ENCODE results near the gene LNX2. TPM values are rescaled to one million over a fixed set of nuclear protein-coding genes. Genes with fewer than 3 reads are reported as not detected.
A peak's percentile ranks its signal among the peaks of the same experiment; 100 is the strongest.

LNX2 gene
- total RNA-seq (2014; rRNA removed; shearing (Covaris generic)) = 7.0 and 8.5 TPM in 2 replicates

DNA sequence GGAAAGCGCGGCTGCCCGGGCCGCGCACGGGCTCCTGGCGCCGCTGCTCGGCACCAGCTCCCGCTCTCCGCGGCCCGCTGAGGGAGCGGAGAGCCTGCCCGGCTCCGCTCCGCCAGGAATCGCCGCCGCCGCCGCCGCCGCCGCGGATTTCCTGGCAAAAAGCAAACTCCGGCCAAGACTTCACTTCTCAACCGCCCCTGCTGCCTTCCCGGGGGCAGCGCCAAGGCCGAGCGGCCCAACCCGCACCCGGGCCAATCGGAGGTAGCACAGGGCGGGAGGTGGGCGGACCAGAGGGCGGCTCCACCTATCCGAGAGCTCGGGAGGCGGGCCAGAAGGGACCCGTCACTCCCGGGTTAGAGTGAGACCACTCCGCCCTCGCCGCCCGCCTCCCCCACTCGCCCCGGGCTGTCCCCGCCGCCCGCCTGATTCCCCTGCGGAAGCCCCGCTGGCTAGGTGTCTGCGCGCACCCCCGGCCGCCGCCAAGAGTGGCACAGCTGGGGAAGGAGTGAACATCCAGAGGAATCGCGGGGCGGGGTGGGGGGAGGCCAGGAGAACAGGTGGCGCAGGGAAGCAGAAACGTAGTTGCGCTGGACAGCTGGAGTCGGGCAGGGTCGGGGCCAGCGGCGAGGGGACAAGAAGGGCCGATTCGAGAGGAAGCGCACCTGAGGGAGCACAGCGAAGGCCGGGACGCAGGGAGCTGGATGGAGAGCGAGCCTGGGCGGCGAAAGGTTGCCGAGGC, at the start of gene LNX2:
LNX2 (minus strand) TSS at position 153 of the 739 bp plus-strand sequence. CDS start 38,826 bp downstream, outside the sequence.
- peak; percentile 89 for DNase-seq (ENCODE audit: low spot score)

DNA sequence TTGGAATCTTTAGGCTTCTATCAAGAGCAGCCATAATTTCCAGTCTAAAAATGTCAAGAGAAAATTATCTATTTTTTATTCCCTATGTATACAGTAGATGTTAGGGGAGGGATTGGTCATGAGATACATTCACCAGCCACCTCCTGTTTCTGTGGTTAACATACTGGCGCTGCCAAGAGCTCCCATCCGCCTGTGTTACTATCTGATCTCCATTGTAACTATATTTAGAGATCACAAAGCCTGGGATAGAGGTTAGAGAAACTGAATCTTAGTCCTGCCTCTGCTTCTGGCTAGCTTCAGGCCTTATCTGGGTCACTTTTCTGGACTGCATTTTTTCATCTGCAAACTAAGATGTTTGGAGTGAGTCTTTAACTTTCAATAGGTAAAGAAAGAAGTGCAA, 47.6 kb upstream of the LNX2 start:
- DNase-seq (ENCODE audit: low spot score) = peak; percentile 58

- DNase-seq (ENCODE audit: low spot score) = no peak
These were observed 46.6 kb upstream of the LNX2 start for GRCh38 chr13:27666951-27667350.

GRCh38 chr13:27665761-27666160, 45.4 kb upstream of the LNX2 start:
- DNase-seq (ENCODE audit: low spot score) = no peak

GRCh38 chr13:27665333-27665732, 45.0 kb upstream of the LNX2 start:
- no peak for DNase-seq (ENCODE audit: low spot score)

GRCh38 chr13:27663947-27664346, 43.6 kb upstream of the LNX2 start:
- DNase-seq (ENCODE audit: low spot score) = no peak

- no peak for DNase-seq (ENCODE audit: low spot score)
These were observed 42.6 kb upstream of the LNX2 start for GRCh38 chr13:27662738-27663470.

GRCh38 chr13:27661017-27661416, 40.7 kb upstream of the LNX2 start:
- no peak for DNase-seq (ENCODE audit: low spot score)

- no peak for DNase-seq (ENCODE audit: low spot score)
These were observed 40.2 kb upstream of the LNX2 start for GRCh38 chr13:27660511-27660910.

DNA sequence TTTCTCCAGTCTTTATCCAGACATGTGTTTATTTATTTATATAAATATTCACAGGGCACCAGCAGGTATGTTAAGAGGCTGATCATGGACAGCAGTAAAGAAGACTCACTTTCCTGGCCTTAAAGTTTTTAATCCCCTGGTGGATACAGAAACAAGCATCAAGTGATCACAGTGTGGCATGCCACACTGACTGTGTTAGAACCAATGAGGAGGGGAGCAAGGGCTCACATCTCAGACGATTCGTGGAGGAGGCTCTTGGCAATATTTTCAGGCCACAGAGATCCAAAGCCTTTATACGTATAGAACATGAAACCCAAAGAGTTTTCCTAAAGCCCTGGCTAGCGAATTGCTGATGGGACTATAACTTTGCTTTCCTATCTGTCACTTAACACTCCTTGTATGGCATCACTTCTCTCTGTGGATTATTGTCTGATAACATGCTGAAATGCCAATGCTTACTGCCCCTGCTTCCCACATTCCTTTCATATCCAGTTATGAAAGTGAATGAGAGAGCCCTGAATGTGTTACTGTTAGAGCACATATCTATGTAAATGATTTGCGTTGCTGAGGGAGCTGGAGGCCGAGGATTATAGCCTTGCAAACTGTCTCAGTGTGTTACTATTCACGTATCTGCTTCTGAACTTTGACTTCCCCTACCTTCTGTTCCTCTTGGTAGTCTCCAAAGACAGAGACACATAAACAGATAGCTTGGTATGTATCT, 39.0 kb upstream of the LNX2 start:
- DNase-seq (ENCODE audit: low spot score) = no peak

- peak; percentile 38 for DNase-seq (ENCODE audit: low spot score)
These were observed 38.2 kb upstream of the LNX2 start for GRCh38 chr13:27658546-27658945.

- no peak for DNase-seq (ENCODE audit: low spot score)
These were observed 37.4 kb upstream of the LNX2 start for GRCh38 chr13:27657724-27658123.

- DNase-seq (ENCODE audit: low spot score) = no peak
These were observed 34.5 kb upstream of the LNX2 start for GRCh38 chr13:27654816-27655215.

DNA sequence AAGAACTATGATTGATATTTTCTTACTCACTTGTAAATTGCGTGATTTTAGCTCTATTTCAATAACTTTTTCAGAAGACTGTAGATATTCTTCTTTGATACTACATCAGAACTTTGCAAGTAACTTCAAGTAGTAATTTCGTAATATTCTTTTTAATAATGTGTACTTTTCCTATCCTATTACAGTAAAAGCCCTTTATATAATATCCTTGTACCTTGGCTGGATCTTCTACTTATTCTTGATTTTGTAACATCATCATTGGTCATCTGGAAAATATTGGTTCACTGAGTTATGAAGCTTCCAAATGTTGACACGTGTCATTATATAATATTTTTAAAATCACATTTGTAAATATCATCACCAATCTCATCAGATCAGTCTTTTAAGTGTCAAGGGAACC, 33.7 kb upstream of the LNX2 start:
- DNase-seq (ENCODE audit: low spot score) = no peak

DNA sequence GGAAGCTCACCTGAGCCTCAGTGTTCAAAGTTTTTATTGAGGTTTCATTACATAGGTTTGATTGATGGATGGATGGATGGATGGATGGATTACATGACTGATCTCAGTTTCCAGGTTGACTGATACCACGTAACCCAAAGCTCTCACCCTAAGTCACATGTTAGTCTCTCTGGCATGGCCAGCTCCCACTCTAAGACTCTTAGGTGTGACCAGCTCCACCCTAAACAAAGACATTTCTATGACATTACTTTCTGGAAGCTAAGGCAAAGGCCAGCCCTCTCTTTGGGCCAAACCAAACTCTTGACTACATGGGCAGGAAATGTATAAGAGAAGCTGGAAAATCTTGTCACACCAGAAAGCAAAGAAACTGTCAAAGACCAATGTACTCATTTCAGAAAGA, 30.0 kb upstream of the LNX2 start:
- no peak for DNase-seq (ENCODE audit: low spot score)

GRCh38 chr13:27644302-27644701, 24.0 kb upstream of the LNX2 start:
- DNase-seq (ENCODE audit: low spot score) = no peak

GRCh38 chr13:27643334-27644132, 23.2 kb upstream of the LNX2 start:
- DNase-seq (ENCODE audit: low spot score) = no peak

DNA sequence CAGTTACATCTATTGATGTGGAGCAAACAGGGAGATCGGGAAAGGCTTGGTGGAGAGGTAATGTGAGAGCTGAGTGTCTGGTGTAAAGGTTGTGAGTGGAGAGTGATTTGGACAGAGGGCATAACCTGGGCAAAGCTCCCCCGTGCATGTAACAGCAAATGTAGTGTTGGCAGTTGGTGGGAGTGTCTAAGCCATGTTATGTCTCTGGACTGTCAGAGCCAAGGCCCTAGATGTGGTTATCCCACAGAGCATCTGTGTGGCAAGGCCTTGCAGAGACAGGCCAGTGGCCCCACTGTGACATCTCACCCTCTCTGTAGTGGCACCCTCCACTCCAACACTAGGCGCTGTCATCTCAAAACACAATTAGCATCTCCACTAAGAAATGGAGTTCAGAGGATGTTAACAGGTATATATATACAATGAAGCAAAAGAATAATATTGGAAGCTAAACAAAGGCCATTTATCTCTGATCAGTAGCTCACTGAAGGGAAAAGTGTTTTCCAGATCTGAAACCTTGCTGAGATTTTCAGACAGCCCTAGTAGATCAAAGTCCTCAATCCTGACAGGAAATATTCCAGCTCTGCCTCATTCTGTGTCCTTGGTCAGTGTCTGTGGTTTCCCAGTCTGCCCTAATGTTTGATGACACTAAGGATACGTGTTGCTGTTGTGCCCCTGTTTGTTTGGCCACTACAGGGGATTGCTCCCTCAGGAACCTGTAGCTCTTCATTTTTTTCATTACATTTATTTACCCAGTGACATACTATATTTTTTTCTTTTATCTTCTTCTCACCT, 21.6 kb upstream of the LNX2 start:
- DNase-seq (ENCODE audit: low spot score) = no peak

GRCh38 chr13:27639186-27639585, 18.9 kb upstream of the LNX2 start:
- DNase-seq (ENCODE audit: low spot score) = no peak

- DNase-seq (ENCODE audit: low spot score) = no peak
These were observed 18.2 kb upstream of the LNX2 start for GRCh38 chr13:27638521-27638920.

GRCh38 chr13:27638001-27638400, 17.7 kb upstream of the LNX2 start:
- no peak for DNase-seq (ENCODE audit: low spot score)

Measured in A172 (cell line).